Mucosa of descending colon (tissue), 3 donors: ENCODE measurements around the gene SRGAP2. TPM values are rescaled to one million over a fixed set of nuclear protein-coding genes. Genes with fewer than 3 reads are reported as not detected.
A peak's percentile ranks its signal among the peaks of the same experiment; 100 is the strongest.
"Not testable (repeated sequence)": the region's sequence is repeated elsewhere in the genome, so short reads cannot be mapped to it uniquely, and the experiment has no call there.

Experiments
- ATAC-seq: fragments of 200-7000 bp; cut with Tn5 transposase; one replicate; pipeline ENCODE4 v1.9.1; 2020; ENCODE audit warnings: mild to moderate bottlenecking, moderate library complexity
- DNase-seq, 3 donors: peaks; one replicate each; pipeline ENCODE4 v3.0.0-alpha.2; 2020
- H3K36me3 ChIP-seq: fragments of 200-600 bp; one replicate; pipeline ENCODE4 v1.8.0; 2021; ENCODE audit warnings: low read depth, mild to moderate bottlenecking
- H3K4me1 ChIP-seq: fragments of 200-600 bp; one replicate; pipeline ENCODE4 v1.8.0; 2021; ENCODE audit warnings: low read depth, mild to moderate bottlenecking
- H3K4me3 ChIP-seq: fragments of 200-600 bp; one replicate; pipeline ENCODE4 v1.8.0; 2021; ENCODE audit warnings: mild to moderate bottlenecking
- H3K9me3 ChIP-seq: fragments of 200-600 bp; one replicate; pipeline ENCODE4 v1.8.0; 2021; ENCODE audit warnings: mild to moderate bottlenecking
- intact Hi-C, 2 donors: fragments of 100-400 bp; cut with DNase I in 1 of 2; cut with micrococcal nuclease in 1 of 2; formaldehyde crosslinking; loops; one replicate each; pipeline versions ENCODE4 v1.11.0 to v1.11.1; 2022; cut with DNase I, micrococcal nuclease
- total RNA-seq, 3 donors: library from RNA; stranded (reverse); fragmentation: NEBNext Ultra II Directional in 2 of 3; extraction: Animal tissue kit (Norgen Biotek cat#: 25700) in 2 of 3; gene quantifications; one replicate each; pipeline versions ENCODE4 v1.2.1 to v1.2.4, GENCODE V29; 2021 to 2023
- donor health status: DM: no; HTN: no; CAD: no; lungs with moderate emphysema.
- donor health status: DM: no; HTN: no; CAD: no.
- donor health status: DM: no; HTN: yes; CAD: no.

SRGAP2 gene
- total RNA-seq, 3 donors from 2014 or later = 14.7 to 39.8 (median 16.8) TPM

DNA sequence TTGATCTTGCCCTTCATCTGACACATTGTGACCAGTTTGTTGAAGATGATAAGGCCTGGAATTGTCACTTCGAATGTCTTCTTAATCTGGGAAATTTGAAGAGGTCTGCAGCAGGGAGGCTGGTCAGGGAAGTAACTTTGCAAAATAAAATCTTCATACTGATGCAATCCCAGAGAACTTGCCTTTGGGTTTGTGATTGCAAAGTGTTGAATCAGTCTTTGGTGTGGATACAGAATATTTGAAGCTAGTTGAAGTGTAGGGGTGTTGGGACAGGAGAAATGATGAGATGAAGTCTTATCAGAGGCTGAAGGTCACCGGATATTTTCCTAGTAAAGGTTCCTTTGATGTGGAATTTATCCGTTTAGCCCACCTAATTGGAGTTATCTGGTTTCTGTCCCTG lies 42.1 kb downstream of the SRGAP2 start:
- intact Hi-C loops, H3K9me3 ChIP-seq, H3K4me1 ChIP-seq, ATAC-seq, H3K36me3 ChIP-seq, H3K4me3 ChIP-seq, DNase-seq: not testable (repeated sequence)

DNA sequence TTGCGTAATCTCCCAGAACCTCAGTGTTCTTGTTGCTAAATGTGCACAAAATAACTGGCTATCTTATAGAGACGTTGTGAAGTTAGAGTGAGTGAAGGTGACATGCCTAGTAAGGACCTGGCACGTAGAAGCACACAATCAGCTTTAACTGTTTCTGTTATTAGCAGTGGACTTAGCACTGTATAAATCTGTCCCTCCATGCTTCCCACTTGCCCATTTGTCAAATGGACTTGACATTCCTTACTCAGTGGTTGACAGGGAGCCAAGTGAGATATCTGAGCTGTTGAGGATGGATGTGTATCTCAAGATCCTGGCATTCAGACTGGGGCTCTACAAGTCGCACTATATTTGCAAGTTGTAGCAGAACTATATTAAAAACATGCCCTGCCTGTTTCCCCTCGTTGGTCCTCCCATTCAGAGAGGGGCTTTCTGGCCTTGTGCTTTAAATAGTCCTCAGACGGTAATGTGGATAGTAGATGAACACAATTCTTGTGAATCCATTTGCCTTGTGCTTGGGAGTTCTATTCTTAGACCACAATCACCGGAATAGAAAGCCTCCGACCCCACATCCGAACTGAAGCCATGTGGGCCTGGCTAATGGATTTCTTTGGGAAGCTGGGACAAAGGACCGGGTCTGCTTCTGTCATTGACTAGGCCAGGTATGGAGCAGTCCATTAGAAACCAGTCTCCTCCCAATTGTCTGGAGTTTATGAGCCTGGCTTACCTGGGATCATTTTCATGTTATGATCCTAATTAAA lies 43.0 kb downstream of the SRGAP2 start:
- H3K36me3 ChIP-seq, DNase-seq, ATAC-seq, intact Hi-C loops, H3K9me3 ChIP-seq, H3K4me1 ChIP-seq, H3K4me3 ChIP-seq: not testable (repeated sequence)

DNA sequence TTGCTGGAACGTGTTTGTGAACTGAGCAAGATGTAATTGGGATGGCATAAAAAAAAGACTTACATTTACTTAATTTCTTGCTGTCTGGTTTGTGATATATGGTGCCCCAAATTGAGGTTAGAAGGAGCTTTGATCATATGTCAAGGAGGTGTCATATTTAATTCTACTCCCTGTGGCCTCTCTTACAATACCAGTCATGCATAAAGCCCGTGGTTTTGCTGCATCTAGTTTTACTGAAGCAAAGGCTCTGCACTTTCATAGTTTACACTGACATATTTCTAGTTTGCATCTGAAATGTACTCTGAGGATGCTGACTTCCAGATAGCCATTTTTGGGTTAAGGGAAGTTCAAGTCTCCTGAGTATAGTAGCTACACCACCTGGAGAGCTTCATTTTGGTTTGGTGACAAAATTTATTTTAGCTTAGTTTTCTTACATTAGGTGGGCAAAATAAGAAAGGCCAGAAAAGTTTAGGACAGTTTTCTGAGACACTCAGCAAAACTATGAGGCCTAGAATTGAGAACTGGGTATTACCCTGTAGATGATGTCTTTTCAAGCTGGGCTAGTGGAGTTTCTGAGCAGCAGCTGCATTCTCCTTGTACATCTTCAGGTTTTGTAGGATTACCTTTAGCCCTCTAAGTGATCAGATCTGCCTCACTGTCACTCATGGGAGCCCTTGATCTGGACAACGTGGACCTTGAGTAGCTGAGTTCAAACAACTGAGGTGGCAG lies 47.8 kb downstream of the SRGAP2 start:
- H3K4me1 ChIP-seq, H3K36me3 ChIP-seq, intact Hi-C loops, DNase-seq, H3K4me3 ChIP-seq, H3K9me3 ChIP-seq: not testable (repeated sequence)
- ATAC-seq = peak; percentile 32

DNA sequence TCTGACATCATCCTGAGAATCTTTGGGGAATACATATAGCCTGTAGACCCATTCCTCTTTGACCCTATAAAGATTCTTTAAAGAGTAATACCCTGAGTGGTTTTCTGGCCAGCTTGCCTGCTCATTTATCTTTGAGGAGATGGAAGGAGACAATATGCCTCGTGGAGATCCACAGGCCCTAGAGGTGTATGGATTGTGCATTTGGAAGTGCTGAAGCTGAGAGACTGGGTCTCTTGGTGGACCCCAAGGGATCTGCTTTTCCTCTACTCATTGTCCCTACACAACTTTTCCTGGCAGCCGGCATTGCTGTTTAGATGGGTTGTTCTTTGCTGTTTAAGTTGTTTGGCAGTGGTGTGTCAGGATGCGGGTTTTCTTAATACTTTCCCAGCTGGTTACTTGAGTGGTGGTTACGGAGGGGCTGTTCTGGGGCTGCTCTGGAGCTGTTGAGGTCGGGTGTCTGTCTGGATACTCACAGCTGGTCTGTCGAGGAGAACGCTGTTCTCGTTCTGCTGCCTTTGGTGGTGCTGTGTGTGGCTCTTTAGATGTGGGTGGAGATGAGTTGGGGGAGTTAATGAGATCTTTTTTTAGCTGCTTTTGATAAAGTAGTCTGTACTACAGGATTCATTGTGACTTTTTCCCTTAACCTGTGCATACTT lies 49.5 kb downstream of the SRGAP2 start:
- H3K4me3 ChIP-seq, intact Hi-C loops, H3K9me3 ChIP-seq, H3K36me3 ChIP-seq, H3K4me1 ChIP-seq, DNase-seq, ATAC-seq: not testable (repeated sequence)

Other genes with a start within 250 kb of the SRGAP2 start
- gene RAB7B, start 200.1 kb upstream of the SRGAP2 start, total RNA-seq = 1 to 10 TPM in 1 of 3 donors, under 1 TPM in 2; 0.69 to 1.3 (median 0.76) TPM
- gene CTSE, start 179.6 kb upstream of the SRGAP2 start, total RNA-seq = 10 to 100 TPM in 2 of 3 donors, 1 to 10 TPM in 1; 6.5 to 26.1 (median 17.7) TPM
- gene RHEX, start 150.4 kb upstream of the SRGAP2 start, total RNA-seq = 1 to 10 TPM in 2 of 3 donors, under 1 TPM in 1; 0.38 to 4.8 (median 3.9) TPM
- 1 to 10 TPM in 1 of 3 donors, under 1 TPM in 2; 0.72 to 1.9 (median 0.89) TPM for gene AVPR1B, start 86.2 kb upstream of the SRGAP2 start, total RNA-seq
- gene FAM72A, start 702 bp upstream of the SRGAP2 start, total RNA-seq = 1 to 10 TPM in 2 of 3 donors, under 1 TPM in 1; 0.84 to 3.1 (median 2.5) TPM